GM12878 (cell line): ENCODE results near the gene TBC1D10A. TPM values are rescaled to one million over a fixed set of nuclear protein-coding genes. Genes with fewer than 3 reads are reported as not detected.

ENCODE experiments used
- ATAC-seq: fragments of 200-7000 bp; cut with Tn5 transposase; 3 replicates; pipeline ENCODE4 v1.9.1; 2020; ENCODE audit warnings: mild to moderate bottlenecking, moderate library complexity
- Bru-seq: library from RNA; stranded (reverse); fragments of 400-500 nt; gene quantifications from one replicate; lab custom pipeline; 2021; lab: Mats Ljungman, UMichigan
- BruChase-seq, 2 experiments: library from RNA; stranded (reverse); fragments of 400-500 nt; gene quantifications; one replicate each; lab custom pipeline; 2021; lab: Mats Ljungman, UMichigan
- BruUV-seq: library from RNA; stranded (reverse); fragments of 400-500 nt; replicated peaks from 2 replicates; lab custom pipeline; 2021; lab: Mats Ljungman, UMichigan
- CTCF ChIA-PET: fragments of 300-600 bp; sonication (Branson Sonifier 250); formaldehyde crosslinking; extraction: SDS; loops from one replicate; lab custom pipeline; 2021; ENCODE audit warnings: inconsistent platforms; lab: Yijun Ruan, JAX
- POLR2A ChIA-PET: fragments of 350-600 bp; formaldehyde crosslinking; extraction: SDS; loops from one replicate; lab custom pipeline; 2021; ENCODE audit warnings: inconsistent platforms; lab: Charles Lee
- RAD21 ChIA-PET: fragments of 300-600 bp; sonication (Branson Sonifier 250); formaldehyde crosslinking; loops from one replicate; lab custom pipeline; 2023; ENCODE audit warnings: antibody characterized with exemption; ENCODE audit not compliant: unreplicated experiment; lab: Charles Lee
- SMC1A ChIA-PET: fragments of 300-600 bp; sonication (Branson Sonifier 250); formaldehyde crosslinking; loops from one replicate; lab custom pipeline; 2023; ENCODE audit not compliant: unreplicated experiment, uncharacterized antibody; lab: Charles Lee
- DNase-seq: peaks from one replicate; pipeline ENCODE4 v3.0.0-alpha.2; 2011; ENCODE audit warnings: low read depth, low spot score
- FAIRE-seq: peaks from 3 replicates; lab custom pipeline; 2011; peaks lifted over from hg19 to GRCh38; lab: Jason Lieb, UNC
- H2AFZ ChIP-seq: 2 replicates; pipeline ENCODE4 v1.6.0; 2011; ENCODE audit warnings: low read depth, low read length, control low read depth; ENCODE audit not compliant: control insufficient read depth
- H3K27ac ChIP-seq: 2 replicates; pipeline ENCODE4 v1.5.1; 2011; ENCODE audit warnings: control low read depth; ENCODE audit not compliant: control insufficient read depth, insufficient read depth
- H3K27me3 ChIP-seq, 2 experiments: replicated peaks in 1 of 2; 2 replicates each; pipeline versions ENCODE4 v1.6.0 to v1.6.1; 2011; ENCODE audit warnings: low read length in 1 of 2; ENCODE audit not compliant: control insufficient read depth in 2 of 2, insufficient read depth in 2 of 2
- H3K36me3 ChIP-seq, 2 experiments: 2 replicates each; pipeline ENCODE4 v1.5.1; 2011; ENCODE audit warnings: low read length in 1 of 2; ENCODE audit not compliant: control insufficient read depth in 2 of 2, insufficient read depth in 2 of 2
- H3K4me1 ChIP-seq: 2 replicates; pipeline ENCODE4 v1.6.1; 2011; ENCODE audit warnings: mild to moderate bottlenecking, low read length, moderate library complexity, mixed read lengths; ENCODE audit not compliant: control insufficient read depth, insufficient read depth
- H3K4me2 ChIP-seq: 2 replicates; pipeline ENCODE4 v1.6.0; 2011; ENCODE audit warnings: control low read depth; ENCODE audit not compliant: control insufficient read depth, insufficient read depth
- H3K4me3 ChIP-seq: fragments of 200-600 bp; sonication (generic); 2 replicates; pipeline ENCODE4 v1.5.1; 2016
- H3K79me2 ChIP-seq: 2 replicates; pipeline ENCODE4 v1.6.0; 2011; ENCODE audit warnings: low read length; ENCODE audit not compliant: control insufficient read depth, insufficient read depth
- H3K9ac ChIP-seq: 2 replicates; pipeline ENCODE4 v1.8.0; 2011; ENCODE audit warnings: low read length, control low read depth, mixed read lengths; ENCODE audit not compliant: control insufficient read depth, insufficient read depth
- H3K9me3 ChIP-seq: replicated peaks from 3 replicates; pipeline ENCODE4 v1.5.1; 2011; ENCODE audit warnings: mild to moderate bottlenecking, low read length; ENCODE audit not compliant: control insufficient read depth, insufficient read depth
- H4K20me1 ChIP-seq: 2 replicates; pipeline ENCODE4 v1.6.0; 2011; ENCODE audit not compliant: control insufficient read depth, insufficient read depth
- BRCA1 ChIP-seq: IDR thresholded peaks from 2 replicates; pipeline ENCODE4 v1.6.1; 2011; ENCODE audit warnings: low read depth, low read length, improper control_type of control experiment
- CBX3 ChIP-seq: fragments of 200-600 bp; sonication (generic); IDR thresholded peaks from 2 replicates; pipeline ENCODE4 v1.6.1; 2016; ENCODE audit warnings: low read depth, borderline replicate concordance
- CBX5 ChIP-seq: sonication (generic); IDR thresholded peaks from 2 replicates; pipeline ENCODE4 v1.6.1; 2016; ENCODE audit warnings: low read depth, moderate library complexity, mild to moderate bottlenecking, inconsistent platforms
- CEBPB ChIP-seq, 2 experiments: fragments of 150-350 bp in 1 of 2; IDR thresholded peaks; 2 replicates each; pipeline ENCODE4 v1.6.1; 2012 to 2014; ENCODE audit warnings: low read depth in 2 of 2, low read length in 2 of 2, borderline replicate concordance in 1 of 2, inconsistent platforms in 1 of 2
- CHD1 ChIP-seq: IDR thresholded peaks from 2 replicates; pipeline ENCODE4 v1.6.1; 2012; ENCODE audit warnings: low read depth, low read length, improper control_type of control experiment
- CUX1 ChIP-seq: IDR thresholded peaks from 2 replicates; pipeline ENCODE4 v1.6.1; 2012; ENCODE audit warnings: improper control_type of control experiment, low read depth, low read length; ENCODE audit not compliant: insufficient replicate concordance
- NRF1 ChIP-seq: conservative IDR thresholded peaks from 2 replicates; pipeline ENCODE4 v1.6.1; 2011; ENCODE audit warnings: mild to moderate bottlenecking, low read depth, low read length, improper control_type of control experiment
- RAD21 ChIP-seq: IDR thresholded peaks from 2 replicates; pipeline ENCODE4 v1.6.1; 2011; ENCODE audit warnings: mild to moderate bottlenecking, low read depth, low read length, moderate library complexity; ENCODE audit not compliant: insufficient read depth
- SIX5 ChIP-seq: IDR thresholded peaks from 2 replicates; pipeline ENCODE4 v1.6.1; 2011; ENCODE audit warnings: mild to moderate bottlenecking, low read depth, low read length, moderate library complexity; ENCODE audit not compliant: severe bottlenecking
- SUPT20H ChIP-seq: IDR thresholded peaks from 2 replicates; pipeline ENCODE4 v1.6.1; 2011; ENCODE audit warnings: low read depth, mild to moderate bottlenecking, low read length, moderate library complexity, borderline replicate concordance; ENCODE audit not compliant: control insufficient read depth
- WGBS: methylation state at CpG from one replicate; pipeline ENCODE4 v1.1.6; 2016; ENCODE audit warnings: low lambda C conversion rate; ENCODE audit not compliant: insufficient replicate concordance, insufficient coverage; ENCODE audit errors: missing lambda C conversion rate; 5-methylcytosine and 5-hydroxymethylcytosine counted together
- in situ Hi-C: fragments of 300-500 bp; cut with MboI; formaldehyde crosslinking; loops from 9 replicates; pipeline ENCODE4 v1.14.3; 2018; ENCODE audit warnings: mixed read lengths
- intact Hi-C: fragments of 100-400 bp; cut with micrococcal nuclease; formaldehyde crosslinking; loops from one replicate; pipeline ENCODE4 v1.14.2; 2022; ENCODE audit not compliant: unreplicated experiment
- long read RNA-seq, 2 experiments: library from polyadenylated mRNA; unstranded; transcript quantifications; one replicate each; pipeline ENCODE4 v2.0.0, GENCODE V29; 2019 to 2020
- polyA minus RNA-seq, 3 experiments: library from RNA; depleted of rRNA, polyadenylated mRNA; stranded (reverse); fragments of >200 nt; gene quantifications; 2 replicates each; pipeline ENCODE4 v1.2.3, GENCODE V29; 2011
- polyA plus RNA-seq, 11 experiments: library from polyadenylated mRNA; depleted of rRNA in 4 of 11; unstranded in 6 of 11; stranded (reverse) in 5 of 11; fragments of >200 nt; fragmentation: Nextera tagmentation in 4 of 11; fragmentation: Illumina TruSeq in 1 of 11; extraction: Ambion mirVana in 4 of 11; extraction: Trizol in 1 of 11; gene quantifications; 1 replicate in 1 of 11; 2 replicates in 10 of 11; pipeline versions ENCODE4 v1.2.1 to v1.2.3, GENCODE V29; 2011 to 2016; ENCODE audit warnings: inconsistent platforms in 2 of 11, missing spikeins in 2 of 11, low read depth in 1 of 11
- total RNA-seq, 4 experiments: library from RNA; depleted of rRNA in 3 of 4; stranded (reverse); fragments of >200 nt in 3 of 4; fragmentation: Illumina TruSeq in 1 of 4; extraction: Trizol in 1 of 4; gene quantifications; 2 replicates each; pipeline versions ENCODE4 v1.2.1 to v1.2.3, GENCODE V29; 2013 to 2021
- TF ChIP-seq, protein P1 (sequence below): IDR thresholded peaks from 2 replicates; pipeline ENCODE4 v1.6.1; 2012; ENCODE audit warnings: low read depth, low read length, improper control_type of control experiment

TBC1D10A gene
- total RNA-seq (2013; cell fraction: nucleolus; rRNA removed): 26.9 and 32.1 TPM in 2 replicates
- total RNA-seq (2014; rRNA removed) (14.1 and 16.3 TPM in 2 replicates), total RNA-seq (2014; rRNA removed; fragmentation: Illumina TruSeq; extraction: Trizol) (8.5 and 8.6 TPM in 2 replicates), total RNA-seq (2021) (22.2 and 24.3 TPM in 2 replicates), polyA plus RNA-seq (2011; rRNA removed) (10.3 and 14.4 TPM in 2 replicates), polyA plus RNA-seq (2014; fragmentation: Illumina TruSeq; extraction: Trizol) (2.0 and 7.9 TPM in 2 replicates), polyA plus RNA-seq (2014; fragmentation: Nextera tagmentation; extraction: Ambion mirVana) (under 1 TPM; 0.27 to 0.82 TPM), polyA plus RNA-seq (2014; rRNA removed) (25.7 and 27.8 TPM in 2 replicates), polyA plus RNA-seq (2016; fragmentation: Nextera tagmentation; extraction: Ambion mirVana) (10 to 100 TPM; 17.4 to 20.8 TPM), polyA minus RNA-seq (2011; rRNA and poly(A)+ RNA removed) (12.7 and 20.9 TPM in 2 replicates), Bru-seq, nascent RNA (percentile 77 among the genes with signal in this experiment), BruChase-seq, experiment 1, labeled RNA remaining after a 6-hour chase (percentile 71 among the genes with signal in this experiment), BruChase-seq, experiment 2, labeled RNA remaining after a 2-hour chase (percentile 75 among the genes with signal in this experiment)
- 3.8 TPM for polyA plus RNA-seq (2011; ENCODE audit: low read depth)
- polyA plus RNA-seq (2011; cell fraction: cytosol; rRNA removed): 18.2 and 21.6 TPM in 2 replicates
- 63.9 and 67.2 TPM in 2 replicates for polyA plus RNA-seq (2011; cell fraction: nucleus; rRNA removed)
- 13.5 and 16.9 TPM in 2 replicates for polyA plus RNA-seq (2012)
- polyA minus RNA-seq (2011; cell fraction: cytosol; rRNA and poly(A)+ RNA removed): 5.5 and 7.1 TPM in 2 replicates
- 13.3 and 25.6 TPM in 2 replicates for polyA minus RNA-seq (2011; cell fraction: nucleus; rRNA and poly(A)+ RNA removed)
- long read RNA-seq, experiment 1, transcript TBC1D10A-201 (9 exons, 2,077 nt): major isoform, 16 of 17 reads
- long read RNA-seq, experiment 1, partial matches to known transcripts: 1 of 17 reads
- long read RNA-seq, experiment 1, other reads (novel, unspliced or antisense): 0 of 17 reads
- long read RNA-seq, experiment 2, partial matches to known transcripts: 0 of 2 reads
- long read RNA-seq, experiment 2, other reads (novel, unspliced or antisense): 2 of 2 reads

- WGBS: 2% methylated on average over 49 of the region's 69 CpGs
- H3K9ac ChIP-seq: peak within 1 kb of the TSS; percentile 81
- CTCF ChIA-PET: interaction anchor here (0.5 to 11.2 kb wide), 10 partner anchors 11 to 151 kb away, joined by 3 to 125 read pairs (median 5); partner anchors contain the start of genes CASTOR1, CCDC157, RNF215 and SF3A1
- SMC1A ChIA-PET: interaction anchor here (0.9 to 9.5 kb wide), 5 partner anchors 12 to 36 kb away, joined by 3 to 100 read pairs (median 36); partner anchors contain the start of gene CASTOR1
- peaks cover 16% of the 10 kb centered on the region for H3K4me1 ChIP-seq
- peak within 1 kb of the TSS; percentile 75 for H2AFZ ChIP-seq
- H3K9me3 ChIP-seq: no peaks in the 10 kb centered on the region
- RAD21 ChIA-PET: interaction anchor here (0.7 to 7.7 kb wide), 19 partner anchors 9 to 98 kb away, joined by 3 to 118 read pairs (median 4); partner anchors contain the start of genes CASTOR1, CCDC157, MTFP1 and RNF215
- ATAC-seq (peak; percentile 91), DNase-seq (peak; percentile 63), FAIRE-seq (peak; percentile 76)
- H3K27ac ChIP-seq: peak within 1 kb of the TSS; percentile 81
- no peaks in the 10 kb centered on the region for H4K20me1 ChIP-seq
- peak within 1 kb of the TSS; percentile 97 for H3K4me2 ChIP-seq
- intact Hi-C loops (loop anchor here (2.0 kb wide), 1 partner anchor 38 kb away; the partner anchor contains the start of gene CASTOR1), in situ Hi-C loops (no loop called here)
- H3K79me2 ChIP-seq: peaks cover 37% of the 10 kb centered on the region
- POLR2A ChIA-PET: interaction anchor here (0.7 to 8.7 kb wide), 11 partner anchors 8 to 938 kb away, joined by 3 to 198 read pairs (median 6); partner anchors contain the start of genes AP1B1, CASTOR1, CCDC157 and SF3A1
- H3K27me3 ChIP-seq: no peaks in the 10 kb centered on the region
- H3K4me3 ChIP-seq: peak within 1 kb of the TSS; percentile 93
- peaks cover 0 to 7% of the 10 kb centered on the region in 2 experiments; a peak in 3 of 4 replicates for H3K36me3 ChIP-seq
- BruUV-seq: no TSS peak
- TF ChIP-seq SIX5 (no peak), CBX5 (no peak), CHD1 (no peak), CBX3 (no peak), RAD21 (no peak), NRF1 (no peak), CUX1 (no peak), CEBPB (IDR thresholded peaks at IDR 0.05; ENCODE audit: borderline replicate concordance in 1 of 2, low read depth in 2 of 2, low read length in 2 of 2) (no peak), BRCA1 (no peak), SUPT20H (no peak)
- TF ChIP-seq, protein P1, sequence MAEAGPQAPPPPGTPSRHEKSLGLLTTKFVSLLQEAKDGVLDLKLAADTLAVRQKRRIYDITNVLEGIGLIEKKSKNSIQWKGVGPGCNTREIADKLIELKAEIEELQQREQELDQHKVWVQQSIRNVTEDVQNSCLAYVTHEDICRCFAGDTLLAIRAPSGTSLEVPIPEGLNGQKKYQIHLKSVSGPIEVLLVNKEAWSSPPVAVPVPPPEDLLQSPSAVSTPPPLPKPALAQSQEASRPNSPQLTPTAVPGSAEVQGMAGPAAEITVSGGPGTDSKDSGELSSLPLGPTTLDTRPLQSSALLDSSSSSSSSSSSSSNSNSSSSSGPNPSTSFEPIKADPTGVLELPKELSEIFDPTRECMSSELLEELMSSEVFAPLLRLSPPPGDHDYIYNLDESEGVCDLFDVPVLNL: no peak
Observed at GRCh38 chr22:30326706-30327362, at the start of gene TBC1D10A. Gene TBC1D10A (minus strand): TSS chr22:30326941. CDS start chr22:30326881, 60 bp downstream.
